ENCODE measurements around the gene ELMO3.

ELMO3 gene, protein sequence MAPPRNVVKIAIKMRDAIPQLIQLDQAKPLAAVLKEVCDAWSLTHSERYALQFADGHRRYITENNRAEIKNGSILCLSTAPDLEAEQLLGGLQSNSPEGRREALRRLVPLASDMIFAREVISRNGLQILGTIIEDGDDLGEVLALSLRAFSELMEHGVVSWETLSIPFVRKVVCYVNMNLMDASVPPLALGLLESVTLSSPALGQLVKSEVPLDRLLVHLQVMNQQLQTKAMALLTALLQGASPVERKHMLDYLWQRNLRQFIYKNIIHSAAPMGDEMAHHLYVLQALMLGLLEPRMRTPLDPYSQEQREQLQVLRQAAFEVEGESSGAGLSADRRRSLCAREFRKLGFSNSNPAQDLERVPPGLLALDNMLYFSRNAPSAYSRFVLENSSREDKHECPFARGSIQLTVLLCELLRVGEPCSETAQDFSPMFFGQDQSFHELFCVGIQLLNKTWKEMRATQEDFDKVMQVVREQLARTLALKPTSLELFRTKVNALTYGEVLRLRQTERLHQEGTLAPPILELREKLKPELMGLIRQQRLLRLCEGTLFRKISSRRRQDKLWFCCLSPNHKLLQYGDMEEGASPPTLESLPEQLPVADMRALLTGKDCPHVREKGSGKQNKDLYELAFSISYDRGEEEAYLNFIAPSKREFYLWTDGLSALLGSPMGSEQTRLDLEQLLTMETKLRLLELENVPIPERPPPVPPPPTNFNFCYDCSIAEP

DNA sequence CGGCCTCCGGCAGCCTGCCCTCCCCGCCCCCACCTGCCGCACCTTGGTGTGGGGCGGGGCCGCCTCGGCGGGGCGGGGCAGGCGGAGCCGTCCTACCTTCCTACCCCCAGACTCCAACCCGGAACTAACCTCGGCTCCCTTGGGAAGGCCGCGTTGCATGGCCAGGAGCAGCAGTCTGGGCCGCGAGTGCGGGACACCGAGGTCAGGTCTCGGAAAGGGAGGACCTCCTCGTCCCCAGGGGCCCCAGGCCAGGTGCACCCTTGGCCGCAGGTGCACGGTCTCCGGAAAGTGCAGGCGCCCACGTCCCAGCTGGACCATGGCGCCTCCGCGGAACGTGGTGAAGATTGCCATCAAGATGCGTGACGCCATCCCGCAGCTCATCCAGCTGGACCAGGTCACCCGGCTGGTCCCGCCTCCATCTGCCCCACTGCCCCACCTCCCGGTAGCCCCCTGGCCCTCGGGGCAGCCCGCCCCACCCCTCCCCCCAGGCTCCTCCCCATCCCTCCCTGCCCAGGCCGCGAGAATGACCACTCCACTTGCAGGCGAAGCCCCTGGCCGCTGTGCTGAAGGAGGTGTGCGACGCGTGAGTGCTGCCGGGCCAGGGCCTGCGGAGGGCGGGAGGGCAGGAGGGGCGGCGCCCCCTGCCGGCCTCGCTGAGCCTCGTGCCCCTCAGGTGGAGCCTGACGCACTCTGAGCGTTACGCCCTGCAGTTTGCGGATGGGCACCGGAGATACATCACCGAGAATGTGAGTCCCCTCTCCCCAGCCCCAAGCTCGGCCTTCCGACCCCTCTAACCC lies at the start of gene ELMO3:
Gene ELMO3, plus strand, starts transcription at position 121 of the 797 bp plus-strand sequence. Its CDS starts 196 bp downstream, at position 317.
- DNase-seq (ENCODE audit: low read depth, low spot score), result no peak

DNA sequence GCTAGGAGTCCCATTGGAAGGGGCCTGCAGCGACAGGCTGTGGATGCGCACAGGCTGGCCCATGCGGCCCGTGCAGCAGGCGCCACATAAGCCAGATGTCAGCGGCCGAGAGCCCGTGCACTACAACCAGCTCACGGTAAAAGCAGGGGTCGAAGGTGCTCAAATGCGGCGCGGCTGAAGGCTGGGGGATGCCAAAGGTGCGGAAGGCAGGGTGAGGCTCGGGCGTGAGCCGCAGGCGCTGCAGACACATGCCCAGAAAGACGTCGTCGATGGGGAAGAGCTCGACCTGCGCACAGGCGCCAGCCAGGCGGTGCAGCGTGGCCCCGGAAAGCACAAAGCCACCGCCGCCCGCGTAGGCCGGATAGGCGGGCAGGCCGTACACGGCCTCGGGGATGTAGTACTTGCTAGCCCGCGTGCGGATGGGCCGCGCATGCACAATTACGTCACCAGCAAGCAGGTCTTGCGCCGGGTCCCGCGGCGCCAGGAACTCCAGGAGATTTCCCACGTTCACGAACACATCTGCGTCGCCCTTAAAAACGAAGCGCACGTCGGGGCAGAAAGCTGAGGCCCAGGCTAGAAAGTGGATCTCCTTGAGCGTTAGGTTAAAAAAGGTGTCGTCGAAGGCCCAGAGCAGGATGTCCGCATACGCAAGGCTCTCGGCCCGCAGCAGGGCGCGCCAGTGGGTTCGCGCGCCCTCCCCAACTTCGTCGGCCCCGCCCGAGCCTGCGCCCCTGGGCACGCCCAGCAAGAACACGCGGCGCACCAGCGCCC lies 49.5 kb upstream of the ELMO3 start:
- no peak for DNase-seq (ENCODE audit: low read depth, low spot score)

DNA sequence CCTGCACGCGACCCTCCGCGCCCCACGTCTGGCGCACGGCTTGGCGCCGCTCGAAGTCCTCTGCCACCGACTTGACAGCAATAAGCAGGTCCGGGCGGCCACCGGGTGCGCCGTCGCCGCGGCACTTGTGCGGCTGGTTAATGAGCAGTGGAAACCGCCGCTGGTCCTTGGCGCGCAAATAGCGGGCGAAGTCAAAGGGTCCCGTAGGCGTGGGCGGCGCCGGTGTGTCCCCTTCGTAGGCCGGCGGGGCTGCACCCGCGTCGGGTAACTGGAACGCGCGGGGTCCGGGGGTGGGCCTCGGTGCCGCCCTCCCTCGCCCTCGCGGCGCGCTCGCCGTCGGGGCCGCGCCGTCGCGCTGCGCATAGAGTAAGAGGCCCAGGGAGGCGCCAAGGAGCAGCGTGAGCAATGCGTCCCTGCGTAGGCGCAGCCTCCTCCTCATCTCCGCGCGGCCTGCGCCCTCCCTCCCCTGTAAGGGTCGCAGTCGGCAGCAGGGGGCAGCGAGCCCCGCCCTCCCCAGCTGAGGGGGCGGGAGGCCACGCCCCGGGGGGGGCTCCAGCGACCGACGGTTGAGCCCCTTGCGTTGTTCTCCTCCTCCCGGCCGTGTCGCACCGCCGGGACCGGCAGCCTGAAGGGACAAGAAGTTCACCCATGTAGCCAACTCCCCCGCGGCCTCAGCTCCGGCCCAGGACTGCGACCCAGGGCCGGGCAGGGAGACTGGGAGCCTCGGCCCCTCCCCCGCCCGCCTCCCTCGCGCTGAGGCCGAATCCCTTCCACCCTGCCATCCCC lies 48.7 kb upstream of the ELMO3 start:
- peak; percentile 71 for DNase-seq (ENCODE audit: low read depth, low spot score)

DNA sequence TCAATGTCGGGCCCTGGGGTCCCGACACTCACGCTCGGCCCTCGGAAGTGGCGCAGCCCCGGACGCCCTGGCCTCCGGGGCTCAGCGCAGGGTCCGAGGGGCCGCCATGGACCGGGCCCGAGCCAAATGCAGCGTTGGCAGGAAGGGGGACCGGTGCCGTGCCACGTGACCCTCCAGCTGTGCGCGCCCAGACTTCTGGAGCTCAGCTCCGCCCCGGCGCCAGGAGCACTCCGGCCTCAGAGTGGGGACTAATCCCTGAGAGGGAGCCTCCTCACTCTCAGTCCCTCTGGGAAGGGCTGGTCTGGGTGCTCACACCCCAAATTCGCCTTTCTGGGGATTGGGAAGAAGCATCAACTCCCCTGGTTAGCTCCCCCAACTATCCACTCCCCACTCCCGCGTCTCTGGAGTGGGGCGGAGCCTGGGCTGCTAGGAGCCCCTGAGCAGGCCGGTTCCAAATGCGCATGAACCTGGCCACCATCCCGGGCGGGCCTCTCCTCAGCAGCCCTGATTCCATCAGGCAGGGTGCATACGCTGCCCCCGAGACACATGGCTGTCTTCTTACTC lies 48.0 kb upstream of the ELMO3 start, which contains the start of gene B3GNT9:
Gene B3GNT9, minus strand, starts transcription at position 166 of the 564 bp plus-strand sequence. CDS start 513 bp downstream, outside the sequence.
- peak; percentile 83 for DNase-seq (ENCODE audit: low read depth, low spot score)

DNA sequence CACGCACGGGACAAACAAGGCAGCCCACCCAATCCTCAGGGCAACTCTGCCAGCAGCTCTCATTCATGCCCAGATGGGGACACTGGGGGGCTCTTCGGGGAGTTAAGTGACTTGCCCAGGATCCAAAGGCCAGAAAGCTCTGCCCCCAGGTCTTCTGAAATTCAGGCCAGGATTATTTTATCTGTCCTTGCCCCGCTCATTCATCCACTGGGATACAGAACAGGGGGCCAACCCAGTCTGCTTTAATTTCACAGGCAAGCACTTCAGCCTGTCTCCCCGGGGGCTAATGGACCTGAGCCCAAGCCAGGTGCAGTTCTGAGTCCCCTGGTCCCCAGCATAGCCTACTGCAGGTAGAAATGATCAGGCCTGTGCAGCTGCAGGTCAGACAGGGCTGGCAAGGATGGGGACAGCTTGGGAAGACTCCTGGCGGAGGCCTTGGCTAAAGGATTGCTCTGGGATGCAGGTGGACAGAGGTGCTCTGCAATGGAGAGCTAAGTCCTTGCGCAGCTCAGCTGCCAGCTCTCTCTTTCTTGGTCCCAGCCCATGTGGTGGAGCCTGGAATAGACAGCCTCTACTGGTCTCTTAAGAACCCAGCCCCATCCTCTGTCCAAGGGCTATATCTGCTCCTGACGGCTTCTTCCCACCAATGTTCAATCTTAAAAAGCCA lies 47.4 kb upstream of the ELMO3 start:
- DNase-seq (ENCODE audit: low read depth, low spot score), result no peak

DNA sequence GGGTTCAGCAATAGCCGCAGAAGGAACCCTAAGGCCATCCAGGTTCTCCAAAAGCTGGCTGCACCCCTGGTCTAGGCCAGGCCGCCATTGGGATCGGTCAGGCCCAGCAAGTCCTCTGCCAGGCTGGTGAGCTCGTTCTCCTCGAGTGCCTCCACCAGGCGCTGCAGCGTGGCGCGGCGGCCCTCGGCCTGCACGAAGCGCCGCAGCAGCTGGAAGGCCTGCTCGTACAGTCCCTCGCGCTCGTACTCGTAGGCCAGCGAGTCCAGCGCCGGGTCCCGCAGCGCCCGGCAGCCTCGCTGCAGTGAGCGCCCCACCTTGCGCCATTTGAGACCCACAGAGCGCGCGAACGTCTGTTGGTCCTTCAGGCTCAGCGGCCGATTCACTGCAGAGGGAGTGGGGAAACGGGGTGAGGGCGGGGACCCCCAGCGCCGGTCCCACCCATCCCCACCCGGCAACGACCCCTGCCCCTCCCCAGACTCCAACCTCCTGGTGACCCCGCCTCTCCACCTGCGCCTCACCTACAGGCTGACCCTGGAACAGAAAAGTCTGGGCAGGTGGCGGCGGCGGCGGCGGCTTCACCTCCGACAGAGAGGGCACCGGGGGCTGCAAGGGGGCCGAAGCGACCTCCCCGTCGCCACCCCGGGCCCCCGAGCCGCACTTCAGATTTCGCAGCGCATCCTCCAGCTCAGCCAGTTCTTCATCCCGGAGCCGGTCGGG lies 44.2 kb upstream of the ELMO3 start:
- no peak for DNase-seq (ENCODE audit: low read depth, low spot score)

DNA sequence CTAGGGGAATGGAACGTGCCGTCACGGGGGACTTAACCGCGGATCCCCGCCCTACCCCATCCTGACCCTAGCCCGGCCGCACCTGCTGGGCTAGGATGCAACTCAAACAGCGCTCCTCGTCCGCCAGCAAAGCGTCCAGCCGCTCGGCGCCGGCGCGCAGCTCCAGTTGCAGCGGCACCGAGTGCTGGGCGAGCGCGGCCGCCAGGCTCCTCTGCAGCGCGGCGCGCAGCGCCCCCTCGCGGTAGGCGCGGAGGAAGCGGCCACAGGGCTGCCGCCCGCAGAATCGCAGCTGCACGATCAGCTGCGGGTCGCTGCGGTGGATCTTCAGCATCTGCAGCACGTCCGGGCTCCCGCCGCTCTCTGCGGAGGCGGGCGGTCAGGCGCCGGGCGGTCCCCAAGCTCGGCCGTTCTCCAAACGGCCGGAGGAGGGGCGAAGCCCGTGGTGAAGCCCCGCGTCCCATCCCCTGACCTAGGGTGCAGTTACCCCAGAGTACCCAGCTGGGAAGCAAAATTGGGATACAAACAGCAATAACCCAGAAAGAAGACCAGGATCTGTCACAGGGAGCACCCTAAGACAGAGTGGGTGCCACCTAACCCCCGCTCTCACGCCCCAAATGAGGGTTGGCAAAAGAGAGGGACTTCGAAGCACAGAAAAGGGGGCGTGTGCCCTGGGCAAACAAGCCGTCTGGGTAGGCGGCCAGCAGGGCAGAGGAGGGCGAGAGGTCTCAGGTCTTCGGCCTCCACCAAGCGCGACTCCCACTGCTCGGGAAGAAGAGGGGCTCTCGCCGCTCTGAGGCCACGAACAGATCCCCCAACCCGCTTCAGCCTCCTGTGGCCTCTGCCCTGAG lies 43.4 kb upstream of the ELMO3 start:
- peak; percentile 91 for DNase-seq (ENCODE audit: low read depth, low spot score)

DNA sequence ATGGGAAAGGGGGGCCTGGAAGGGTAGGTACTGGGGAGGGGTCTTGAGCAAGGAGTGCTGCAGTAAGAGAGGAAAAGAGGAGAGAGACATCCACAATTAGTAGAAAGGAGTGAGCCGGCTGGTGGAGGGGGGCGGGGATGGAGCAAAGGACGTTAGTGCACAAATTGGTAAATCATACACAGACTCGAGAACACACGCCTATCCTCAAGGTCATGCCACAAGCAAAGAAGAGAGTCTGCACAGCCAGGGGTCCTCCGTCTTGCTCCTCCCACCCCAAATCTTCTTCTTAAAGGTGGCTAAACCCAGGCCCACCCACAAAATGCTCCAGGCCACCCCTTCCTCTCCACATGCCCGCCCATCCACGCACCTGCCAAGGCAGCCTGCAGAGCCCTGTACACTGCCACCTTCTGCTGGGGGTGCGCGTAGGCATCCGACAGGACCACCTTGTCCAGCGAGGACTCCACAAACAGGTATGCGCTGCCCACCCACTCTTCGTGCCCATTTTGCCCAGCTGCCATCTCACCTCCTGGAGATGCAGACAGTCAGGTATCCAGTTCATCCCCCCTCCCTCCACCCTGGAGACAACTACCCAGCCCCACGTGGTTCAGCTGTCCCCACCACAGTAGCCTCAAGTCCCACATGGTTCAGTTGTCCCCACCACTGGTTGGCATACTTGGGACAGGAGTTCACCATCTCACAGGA lies 42.6 kb upstream of the ELMO3 start:
- DNase-seq (ENCODE audit: low read depth, low spot score), result no peak

DNA sequence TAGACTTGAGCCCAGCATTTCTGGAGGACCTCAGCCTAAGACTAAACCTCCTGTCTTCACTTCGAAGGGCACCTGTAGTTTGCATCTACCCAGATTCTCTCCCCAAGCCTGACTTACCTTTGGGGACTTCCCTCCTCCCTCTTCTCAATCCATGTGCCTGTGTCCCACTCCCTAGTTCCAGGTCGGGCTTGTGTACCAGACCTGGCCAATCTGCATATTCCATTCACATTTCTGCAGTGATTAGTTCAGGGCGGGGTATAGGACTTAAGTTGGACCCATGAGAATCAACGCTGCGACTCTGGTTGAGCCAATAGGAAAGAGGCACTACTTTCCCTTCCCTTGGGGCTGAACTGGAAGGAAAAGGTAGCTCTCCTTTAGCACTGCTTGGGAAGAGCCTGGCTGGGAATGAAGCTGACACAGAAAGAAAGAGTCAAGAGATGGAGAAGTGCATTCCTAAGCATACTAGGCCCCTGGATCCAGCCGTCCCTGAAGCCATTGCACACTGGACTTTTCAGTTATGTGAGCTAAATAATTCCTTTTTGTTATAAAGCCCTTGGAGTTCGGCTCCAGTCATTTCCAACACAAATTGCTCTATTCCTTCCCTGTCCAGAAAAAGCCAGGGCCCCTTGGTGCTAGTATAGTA lies 41.7 kb upstream of the ELMO3 start:
- no peak for DNase-seq (ENCODE audit: low read depth, low spot score)

DNA sequence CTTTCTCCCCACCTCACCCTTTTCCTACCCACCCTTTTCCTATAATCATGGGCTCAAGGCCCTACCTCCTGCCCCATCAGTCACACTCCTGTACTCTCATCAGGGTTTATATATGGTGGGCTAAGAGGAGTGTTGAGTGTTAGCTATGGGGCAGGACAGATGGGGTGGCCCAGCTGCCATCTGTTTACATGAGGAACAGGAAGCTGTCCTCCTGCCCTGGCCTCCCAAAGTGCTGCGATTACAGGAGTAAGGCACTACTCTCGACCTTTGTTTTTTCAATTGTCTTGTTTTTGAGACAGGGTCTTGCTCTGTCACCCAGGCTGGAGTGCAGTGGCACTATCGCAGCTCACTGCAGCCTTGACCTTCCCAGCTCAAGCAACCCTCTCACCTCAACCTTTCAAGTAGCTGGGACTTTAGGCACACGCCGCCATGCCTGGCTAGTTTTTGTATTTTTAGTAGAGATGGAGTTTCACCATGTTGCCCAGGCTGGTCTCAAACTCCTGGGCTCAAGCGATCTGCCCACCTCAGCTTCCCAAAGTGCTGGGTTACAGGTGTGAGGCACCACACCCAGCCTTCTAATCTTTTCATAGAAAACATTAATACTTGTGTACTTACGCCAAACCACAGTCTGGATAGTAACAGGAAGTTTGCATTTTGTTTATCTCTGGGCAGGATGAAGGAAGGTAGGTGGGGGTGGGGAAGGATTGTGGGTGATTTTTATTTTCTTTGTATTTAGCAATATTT lies 40.9 kb upstream of the ELMO3 start:
- DNase-seq (ENCODE audit: low read depth, low spot score), result no peak

DNA sequence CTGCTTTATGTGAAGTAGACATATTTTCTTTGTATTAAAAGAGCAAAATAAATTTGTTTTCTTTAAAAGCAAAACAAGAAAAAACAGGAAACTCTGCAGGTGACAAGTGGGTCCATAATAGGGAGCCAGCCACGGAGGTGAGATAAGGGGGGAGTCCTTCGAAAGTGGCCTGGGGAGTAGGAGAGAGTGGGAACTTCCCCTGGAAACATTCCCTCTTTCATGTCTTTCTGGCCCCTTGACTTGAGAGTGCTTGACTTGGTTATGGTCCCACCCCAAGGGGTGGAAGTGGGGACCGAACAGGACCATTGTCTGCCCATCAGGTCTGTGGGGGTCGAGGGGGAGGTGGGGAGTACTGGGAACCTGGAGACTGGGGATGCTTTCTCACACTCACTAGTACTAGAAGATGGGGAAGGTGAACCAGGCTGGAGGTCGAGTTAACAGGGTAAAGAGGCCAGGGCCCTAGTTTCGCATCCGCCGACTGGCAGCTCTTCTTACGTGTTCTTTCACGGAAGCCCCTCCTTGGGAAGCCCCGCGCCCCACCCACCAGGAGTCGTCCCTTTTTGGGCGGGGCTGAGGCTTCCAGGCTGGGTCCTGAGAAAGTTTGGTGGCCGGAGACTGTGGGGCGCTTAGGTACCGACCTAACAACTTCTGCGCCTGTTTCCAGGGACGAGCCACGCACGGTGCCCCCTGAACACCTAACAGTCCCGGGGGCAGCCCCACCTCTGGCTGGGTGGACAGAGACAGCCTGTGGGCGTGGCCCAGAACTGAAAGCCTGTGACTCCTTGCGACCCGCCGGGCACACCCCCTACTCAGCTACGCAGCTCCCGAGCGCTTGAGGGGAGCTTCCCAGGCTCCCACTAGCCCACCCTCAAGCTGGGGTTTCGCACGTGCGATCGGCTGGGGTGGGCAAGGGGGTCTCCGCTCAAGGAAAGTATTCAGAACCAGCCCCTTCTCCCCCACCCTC lies 40.0 kb upstream of the ELMO3 start:
- peak; percentile 45 for DNase-seq (ENCODE audit: low read depth, low spot score)

DNA sequence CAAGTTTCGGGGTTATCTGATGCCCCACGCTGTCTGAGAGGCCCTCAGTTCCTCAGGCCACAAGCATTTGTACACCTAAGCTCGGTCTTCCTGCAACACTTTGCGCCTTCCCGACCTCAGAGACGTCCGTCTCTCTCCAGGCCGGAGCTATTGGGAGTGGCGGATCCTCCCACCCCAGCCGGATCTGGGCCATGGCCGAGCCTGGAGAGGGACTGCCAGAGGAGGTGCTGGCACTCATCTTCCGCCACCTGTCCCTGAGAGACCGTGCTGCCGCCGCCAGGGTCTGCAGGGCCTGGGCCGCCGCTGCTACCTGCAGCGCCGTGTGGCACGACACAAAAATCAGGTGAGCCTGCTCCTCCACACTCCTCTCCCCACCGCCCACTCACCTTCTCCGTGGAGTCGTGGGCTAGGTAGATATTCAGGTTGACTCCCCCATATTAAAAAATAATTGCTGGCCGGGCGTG lies 37.3 kb upstream of the ELMO3 start:
- no peak for DNase-seq (ENCODE audit: low read depth, low spot score)

DNA sequence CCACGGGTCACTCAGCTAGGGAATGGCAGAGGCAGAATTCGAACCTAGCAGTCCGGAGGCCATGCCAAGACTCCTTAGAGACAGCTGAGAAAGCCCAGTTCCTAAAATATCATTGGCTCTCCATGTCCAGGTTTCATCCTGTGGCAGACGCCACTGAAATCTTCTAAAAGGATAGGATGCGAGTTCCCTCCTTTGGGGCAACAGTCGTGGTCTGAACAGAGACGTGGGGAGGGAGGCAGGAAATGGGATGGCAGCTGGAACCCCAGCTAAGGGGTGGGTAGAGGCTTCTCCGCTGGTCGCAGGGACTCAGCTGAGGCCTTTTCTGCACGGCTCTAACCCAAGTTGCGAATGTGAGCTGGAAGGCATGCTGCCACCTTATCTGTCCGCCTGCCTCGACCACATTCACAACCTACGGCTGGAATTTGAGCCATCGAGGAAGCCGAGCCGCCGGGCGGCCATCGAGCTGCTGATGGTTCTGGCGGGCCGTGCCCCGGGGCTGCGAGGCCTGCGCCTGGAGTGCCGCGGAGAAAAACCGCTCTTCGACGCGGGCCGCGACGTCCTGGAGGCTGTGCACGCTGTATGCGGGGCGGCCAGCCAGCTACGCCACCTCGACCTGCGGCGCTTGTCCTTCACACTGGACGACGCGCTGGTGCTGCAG lies 36.3 kb upstream of the ELMO3 start:
- DNase-seq (ENCODE audit: low read depth, low spot score), result peak; percentile 45
